Dedifferentiated amniotic fluid mesenchymal stem cell (primary cell): ENCODE data around the gene ERCC5.

Source experiments
- DNase-seq: peaks from one replicate; pipeline ENCODE4 v3.0.0-alpha.2; 2016; ENCODE audit errors: extremely low spot score

Gene ERCC5

DNA sequence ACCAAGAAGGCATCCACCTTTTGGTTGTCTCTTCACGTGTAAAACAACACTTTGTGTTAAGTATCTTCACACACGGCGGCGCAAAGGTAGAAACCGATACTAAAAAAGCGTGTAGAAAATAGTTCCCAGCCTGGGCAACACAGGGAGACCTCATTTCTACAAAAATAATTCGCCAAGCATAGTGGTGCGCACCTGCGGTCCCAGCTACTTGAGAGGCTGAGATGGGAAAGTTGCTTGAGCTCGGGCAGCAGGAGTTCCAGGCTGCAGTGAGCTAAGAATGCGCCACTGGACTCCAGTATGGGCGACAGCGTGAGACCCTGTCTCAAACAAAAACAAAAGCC, 573 bp upstream of the ERCC5 start:
- no peak for DNase-seq

DNA sequence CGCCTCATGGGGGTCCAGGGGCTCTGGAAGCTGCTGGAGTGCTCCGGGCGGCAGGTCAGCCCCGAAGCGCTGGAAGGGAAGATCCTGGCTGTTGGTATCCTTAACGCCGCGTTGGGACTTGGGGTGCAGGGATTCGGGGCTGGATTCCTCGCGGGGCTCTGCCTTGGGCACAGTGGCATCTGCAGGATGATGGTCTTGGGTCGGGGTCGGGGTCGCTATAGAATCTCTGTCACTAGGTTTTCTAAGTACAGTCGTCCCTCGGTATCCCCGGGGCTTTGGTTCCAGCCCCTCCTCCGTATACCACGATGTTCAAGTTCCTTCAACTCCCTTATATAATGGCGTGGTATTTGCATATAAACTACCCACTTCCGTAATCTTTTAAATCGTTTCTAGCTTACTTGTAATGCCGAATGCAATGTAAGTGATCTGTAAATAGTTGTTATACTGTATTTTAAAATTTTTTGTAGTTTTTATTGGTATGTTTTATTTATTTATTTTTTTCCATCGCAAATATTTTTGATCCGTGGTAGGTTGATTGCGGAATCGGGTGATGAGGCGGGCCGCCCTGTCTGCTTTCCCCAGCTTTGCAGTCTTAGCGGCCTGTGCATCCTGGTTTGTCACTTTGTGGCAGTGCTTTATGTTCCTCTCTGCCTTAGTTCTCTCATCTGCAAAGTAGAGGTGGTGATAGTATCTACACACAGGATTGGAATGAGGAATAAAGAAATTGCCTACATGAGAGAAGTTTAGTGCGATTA, 606 bp downstream of the ERCC5 start:
- DNase-seq = no peak

DNA sequence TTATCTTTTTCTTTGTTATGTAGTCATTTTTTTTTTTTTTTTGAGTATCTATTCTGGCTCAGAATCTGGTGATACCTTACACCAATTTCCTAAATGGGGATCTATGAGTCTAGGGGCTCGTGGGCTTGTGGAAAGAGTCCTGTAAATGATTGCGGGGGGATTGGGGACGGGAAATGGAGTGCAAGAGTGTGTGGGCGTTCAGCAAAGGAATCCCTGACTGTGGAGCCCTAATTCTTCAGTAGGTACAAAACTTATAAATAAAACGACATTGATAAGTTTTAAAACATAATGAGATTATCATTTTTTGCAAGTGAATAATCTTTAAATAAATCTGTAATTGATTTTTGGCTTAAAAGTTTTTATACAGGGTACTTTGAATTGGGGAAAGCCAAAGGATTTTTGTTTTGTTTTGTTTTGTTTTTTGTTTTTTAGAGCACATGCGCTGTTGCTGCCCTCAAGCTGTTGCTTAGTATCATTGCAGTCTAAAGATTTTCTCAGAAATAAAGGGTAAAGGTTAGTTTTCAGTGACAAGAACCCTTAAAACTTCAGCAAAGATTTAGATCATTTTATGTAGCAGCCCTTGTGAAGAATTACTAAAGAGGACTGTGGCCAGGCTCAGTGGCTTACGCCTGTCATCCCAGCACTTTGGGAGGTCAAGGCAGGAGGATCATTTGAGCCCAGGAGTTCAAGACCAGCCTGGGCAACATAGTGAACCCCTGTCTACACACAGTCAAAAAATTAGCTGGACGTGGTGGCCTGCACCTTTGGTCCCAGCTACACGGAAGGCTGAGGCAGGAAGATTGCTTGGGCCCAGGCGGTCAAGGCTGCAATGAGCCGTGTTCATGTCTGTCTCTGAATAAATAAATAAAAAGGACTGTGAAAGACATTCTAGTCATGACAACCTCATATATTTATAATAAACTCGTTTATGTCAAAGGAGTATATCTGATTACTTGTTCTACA, 1.7 kb downstream of the ERCC5 start:
- DNase-seq = peak; percentile 56

DNA sequence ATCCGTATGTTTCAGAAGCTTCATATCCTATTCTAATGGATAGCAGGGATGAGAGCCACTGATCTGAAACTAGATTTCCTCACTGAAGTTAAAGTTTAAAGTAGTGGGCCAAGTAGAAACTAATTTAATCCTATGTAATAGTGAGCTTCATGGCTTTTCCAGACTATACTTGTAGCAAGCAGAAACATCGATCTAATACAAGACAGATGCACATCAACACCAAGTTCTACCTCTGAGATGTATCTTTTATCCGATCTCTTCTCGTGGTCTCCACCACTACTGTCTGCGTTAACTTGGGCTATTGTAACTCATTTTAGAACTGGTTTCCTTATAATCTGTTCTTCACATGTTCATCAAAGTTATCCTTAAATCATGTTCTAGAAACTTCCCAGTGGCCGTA, 3.1 kb downstream of the ERCC5 start:
- no peak for DNase-seq

DNA sequence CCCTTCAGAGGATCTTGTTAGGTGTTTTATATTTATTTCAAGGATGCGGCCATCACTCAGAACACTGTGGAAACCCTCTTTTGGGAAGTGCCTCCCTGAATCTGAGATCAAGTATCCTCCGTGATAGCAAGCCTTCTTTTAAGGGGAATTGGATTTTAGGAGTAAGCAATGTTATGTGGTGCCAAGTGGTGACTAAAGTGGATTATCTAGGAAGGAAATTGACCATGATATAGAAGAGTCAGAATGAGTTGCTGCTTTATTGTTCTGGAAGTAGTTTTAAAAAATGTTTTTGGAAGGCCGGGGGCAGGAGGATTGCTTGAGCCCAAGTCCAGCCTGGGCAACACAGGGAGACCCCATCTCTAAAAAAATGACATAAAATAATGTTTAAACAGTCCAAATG, 6.7 kb downstream of the ERCC5 start:
- DNase-seq = no peak

DNA sequence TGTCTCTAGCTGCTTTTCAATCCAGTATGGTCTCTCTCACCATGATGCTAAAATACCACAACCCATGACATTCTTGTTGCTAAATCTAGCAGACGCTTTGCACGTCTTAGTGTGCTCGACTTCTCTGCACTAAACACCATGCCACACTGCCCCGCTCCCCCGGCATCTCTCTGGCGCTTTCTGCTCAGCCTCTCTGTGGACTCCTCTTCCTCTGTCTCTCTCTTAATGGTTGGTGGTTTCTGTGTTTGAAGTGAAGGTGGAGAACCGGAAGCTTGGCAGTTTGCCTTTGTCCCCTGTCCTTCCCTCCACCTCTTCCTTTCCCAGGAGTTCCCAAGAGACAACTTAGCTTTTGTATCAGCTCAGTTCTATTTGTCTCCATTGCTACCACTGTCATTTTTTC, 8.8 kb downstream of the ERCC5 start:
- no peak for DNase-seq

DNA sequence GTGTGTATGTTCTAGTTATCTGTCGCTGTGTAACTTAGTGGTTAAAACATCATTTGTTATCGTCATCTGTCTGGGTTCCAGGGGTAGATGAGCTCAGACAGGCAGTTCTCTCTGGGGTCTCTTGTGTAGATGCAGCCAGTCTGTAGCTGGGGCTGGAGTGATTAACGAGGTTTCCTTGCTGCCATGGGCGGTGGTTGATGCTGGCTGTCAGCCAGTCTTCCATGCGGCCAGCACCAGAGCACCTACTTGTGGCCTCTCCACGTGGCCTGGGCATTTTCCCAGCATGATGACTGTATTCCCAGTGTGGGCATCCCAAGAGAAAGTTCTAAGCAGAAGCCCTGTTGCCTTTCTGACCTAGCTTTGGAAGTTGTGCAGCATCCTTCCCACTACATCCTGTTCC, 10.7 kb downstream of the ERCC5 start:
- DNase-seq = no peak

DNA sequence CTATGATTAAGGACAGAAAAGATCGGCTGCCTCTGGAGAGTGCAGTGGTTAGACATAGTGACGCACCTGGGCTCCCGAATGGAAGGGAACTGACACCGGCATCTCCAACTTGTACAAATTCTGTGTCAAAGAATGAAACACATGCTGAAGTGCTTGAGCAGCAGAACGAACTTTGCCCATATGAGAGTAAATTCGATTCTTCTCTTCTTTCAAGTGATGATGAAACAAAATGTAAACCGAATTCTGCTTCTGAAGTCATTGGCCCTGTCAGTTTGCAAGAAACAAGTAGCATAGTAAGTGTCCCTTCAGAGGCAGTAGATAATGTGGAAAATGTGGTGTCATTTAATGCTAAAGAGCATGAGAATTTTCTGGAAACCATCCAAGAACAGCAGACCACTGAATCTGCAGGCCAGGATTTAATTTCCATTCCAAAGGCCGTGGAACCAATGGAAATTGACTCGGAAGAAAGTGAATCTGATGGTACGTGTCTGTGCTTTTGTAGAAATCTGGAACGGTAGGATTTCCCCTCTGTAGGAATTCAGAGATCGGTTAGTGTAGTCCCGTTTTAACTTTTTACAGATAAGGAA, 16.9 kb downstream of the ERCC5 start:
- DNase-seq = no peak

DNA sequence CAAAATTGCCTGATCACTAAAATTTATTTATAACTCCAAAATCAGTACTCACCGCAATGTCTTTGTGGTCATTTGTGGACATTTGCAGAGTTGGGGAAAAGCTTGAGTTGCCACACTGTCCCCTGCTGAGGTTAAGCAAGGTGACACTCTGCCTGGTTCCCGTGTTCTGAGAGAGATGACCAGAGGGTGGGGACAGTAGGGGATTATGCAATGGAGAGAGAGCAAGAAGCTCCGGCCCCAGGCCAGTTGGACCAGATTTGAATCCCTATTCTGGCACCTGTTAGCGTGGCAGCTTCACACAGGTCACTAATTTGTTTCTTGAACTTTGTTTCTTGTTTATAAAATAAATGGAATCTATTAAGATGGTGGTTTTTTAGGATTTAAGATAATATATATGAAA, 17.8 kb downstream of the ERCC5 start:
- DNase-seq = no peak

DNA sequence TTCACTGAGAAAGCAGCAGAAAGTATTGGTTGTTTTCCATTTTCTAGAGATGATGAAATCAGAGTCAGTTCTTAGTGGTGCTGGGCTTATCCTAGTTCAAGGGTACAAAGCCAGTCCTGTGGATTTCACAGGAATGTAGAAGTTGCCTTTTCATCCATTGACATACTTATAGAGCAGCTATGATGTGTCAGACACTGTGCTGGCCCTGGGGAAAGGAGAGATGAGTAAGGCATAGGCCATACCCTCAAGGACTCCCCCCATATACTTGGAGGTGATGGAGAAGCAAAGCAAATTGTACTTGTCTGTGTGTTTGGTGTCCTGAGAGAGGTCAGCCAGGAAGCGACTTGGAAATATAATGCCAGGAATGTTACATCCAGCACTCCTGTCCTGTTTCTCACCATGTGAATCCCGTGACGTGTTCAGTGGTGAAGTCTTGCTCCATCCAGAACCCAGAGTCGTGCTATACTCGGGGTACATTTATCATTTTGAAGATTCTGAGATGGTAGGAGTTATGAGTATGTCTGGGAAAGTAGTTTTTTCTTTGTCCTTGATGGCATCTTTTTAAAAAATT, 22.6 kb downstream of the ERCC5 start:
- no peak for DNase-seq

DNA sequence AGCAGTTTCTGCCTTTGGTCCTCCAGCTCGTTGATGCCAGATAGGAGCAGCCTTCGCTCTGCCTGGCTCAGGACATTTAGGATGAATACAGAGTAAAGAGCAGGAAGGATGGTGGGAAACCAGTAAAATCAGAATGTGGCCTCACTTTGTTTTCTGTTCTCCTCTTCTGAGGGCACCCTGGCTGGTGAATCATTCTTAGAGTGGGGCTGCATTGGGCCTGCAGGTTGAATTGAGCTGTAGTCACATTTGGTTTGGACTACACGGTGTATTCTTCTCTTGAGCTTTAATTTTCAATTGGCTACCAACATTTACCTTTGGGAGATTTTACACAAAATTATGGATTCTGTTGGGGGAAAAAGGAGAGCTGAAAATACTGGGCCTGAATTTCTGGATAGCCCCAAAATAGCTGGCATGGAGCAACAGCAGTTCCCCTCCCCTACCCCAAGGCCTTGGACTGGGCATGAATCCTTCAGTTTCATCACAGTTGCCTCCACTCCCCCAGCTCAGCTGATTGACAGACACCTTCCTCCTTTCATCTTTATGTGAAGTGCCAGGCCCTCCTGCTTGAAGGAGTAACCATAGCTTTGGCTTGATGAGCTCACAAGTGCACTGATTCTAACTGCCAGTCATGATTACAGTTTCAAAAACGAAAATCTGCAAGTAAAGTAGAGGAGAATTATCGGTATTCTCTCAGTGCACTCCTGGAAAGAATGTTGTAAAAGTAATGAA, 24.3 kb downstream of the ERCC5 start:
- DNase-seq = no peak

DNA sequence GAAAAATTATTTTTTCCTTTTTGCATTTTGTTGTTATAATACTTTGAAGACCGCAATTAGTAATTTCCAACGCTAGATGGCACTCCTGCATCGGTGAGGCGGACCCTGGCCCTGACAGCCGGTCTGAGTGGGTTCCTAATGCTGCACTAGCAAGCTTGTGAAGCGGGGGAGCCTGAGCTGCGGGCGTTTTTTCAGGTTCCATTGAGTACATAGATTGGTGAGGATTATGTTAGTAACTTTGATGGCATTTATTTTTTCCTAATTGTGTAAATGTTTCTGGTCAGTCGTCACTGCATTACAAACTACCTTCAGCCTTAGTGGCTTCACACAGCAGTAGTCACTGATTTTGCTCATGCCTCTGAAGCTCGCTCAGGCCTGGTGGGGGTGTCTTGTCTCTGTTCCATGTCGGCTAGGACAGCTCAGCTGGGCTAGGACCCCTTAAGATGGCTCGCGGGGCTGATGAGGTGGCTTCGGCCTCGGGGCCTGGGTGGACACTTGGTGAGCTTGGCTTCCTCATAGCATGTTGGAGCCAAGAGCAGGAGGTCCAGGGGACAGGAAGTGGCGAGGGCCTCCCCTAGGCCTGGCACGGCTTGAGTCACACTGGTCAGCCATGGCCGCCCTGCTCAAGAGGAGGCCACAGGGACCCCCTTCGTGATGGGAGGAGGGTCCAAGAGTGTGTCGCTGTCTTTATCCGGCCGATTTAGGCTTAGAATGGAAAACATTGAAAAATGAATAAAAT, 25.0 kb downstream of the ERCC5 start:
- DNase-seq = peak; percentile 35

DNA sequence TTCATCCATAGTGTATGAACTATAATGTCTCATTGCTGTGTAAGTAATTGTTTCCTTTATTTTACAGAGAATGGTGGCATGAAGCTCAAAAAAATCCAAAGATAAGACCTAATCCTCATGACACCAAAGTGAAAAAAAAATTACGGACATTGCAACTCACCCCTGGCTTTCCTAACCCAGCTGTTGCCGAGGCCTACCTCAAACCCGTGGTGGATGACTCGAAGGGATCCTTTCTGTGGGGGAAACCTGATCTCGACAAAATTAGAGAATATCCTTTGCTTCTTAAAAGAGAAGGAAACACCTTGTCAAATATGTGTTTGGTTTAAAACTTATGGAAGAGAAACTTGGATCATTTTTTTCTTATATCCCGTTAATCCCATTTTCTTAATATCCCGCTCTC, 26.3 kb downstream of the ERCC5 start:
- no peak for DNase-seq

DNA sequence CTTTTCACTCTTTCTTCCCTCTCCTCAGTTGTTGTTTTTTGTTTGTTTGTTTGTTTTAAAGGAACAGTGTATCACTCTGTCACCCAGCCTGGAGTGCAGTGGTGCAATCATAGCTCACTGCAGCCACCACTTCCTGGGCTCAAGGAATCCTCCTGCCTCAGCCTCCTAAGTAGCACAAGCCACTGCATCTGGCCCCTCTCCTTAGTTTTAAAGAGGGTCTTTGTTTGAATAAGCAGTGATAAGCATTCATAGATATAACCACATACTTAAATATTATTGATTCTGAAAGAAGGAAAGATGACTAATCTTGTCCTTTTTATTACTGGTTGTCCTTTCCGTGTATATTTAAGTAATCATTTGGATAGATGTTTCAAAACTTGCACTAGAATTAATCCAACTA, 26.7 kb downstream of the ERCC5 start:
- DNase-seq = no peak

DNA sequence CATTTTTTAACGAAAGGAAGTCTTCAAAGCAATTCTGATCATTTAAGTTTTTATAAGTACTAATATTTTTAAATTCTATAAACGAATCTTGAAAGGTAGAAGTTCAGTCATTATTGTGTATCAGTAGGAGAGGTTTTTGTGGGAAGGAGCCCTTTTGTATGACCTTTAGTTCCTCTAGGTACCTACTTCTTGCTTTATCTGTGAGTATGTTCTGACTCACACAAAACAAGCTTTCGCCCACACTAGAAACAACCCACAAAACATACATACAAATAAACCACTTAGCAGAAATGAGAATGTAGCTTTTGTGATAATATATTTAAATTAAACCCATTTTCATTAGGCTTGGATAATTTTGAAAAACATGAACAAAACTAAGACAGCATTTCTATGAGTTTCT, 27.8 kb downstream of the ERCC5 start:
- DNase-seq = no peak

DNA sequence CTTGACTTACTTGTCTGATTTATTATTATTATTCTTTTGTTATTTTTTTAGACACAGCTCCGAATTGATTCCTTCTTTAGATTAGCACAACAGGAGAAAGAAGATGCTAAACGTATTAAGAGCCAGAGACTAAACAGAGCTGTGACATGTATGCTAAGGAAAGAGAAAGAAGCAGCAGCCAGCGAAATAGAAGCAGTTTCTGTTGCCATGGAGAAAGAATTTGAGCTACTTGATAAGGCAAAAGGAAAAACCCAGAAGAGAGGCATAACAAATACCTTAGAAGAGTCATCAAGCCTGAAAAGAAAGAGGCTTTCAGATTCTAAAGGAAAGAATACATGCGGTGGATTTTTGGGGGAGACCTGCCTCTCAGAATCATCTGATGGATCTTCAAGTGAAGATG, 29.4 kb downstream of the ERCC5 start:
- no peak for DNase-seq

DNA sequence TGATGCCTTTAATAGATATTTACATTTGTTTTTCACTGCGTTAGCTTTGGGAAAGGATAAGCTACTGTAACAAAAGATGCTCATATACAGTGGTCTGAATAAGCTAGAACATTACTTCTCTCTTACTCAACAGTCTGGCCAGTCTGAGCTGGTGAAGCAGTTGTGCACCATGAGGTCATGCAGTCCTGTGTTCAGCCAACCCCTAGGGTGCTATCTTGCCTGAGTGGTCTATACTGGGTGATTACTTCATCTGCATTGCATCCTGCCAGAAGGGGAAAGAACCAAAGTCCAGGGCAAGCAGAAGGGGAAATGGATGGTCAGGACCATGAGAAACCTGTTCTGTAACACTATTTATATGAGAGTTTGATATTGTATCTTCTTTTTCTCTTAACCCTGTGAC, 31.5 kb downstream of the ERCC5 start:
- DNase-seq = no peak

DNA sequence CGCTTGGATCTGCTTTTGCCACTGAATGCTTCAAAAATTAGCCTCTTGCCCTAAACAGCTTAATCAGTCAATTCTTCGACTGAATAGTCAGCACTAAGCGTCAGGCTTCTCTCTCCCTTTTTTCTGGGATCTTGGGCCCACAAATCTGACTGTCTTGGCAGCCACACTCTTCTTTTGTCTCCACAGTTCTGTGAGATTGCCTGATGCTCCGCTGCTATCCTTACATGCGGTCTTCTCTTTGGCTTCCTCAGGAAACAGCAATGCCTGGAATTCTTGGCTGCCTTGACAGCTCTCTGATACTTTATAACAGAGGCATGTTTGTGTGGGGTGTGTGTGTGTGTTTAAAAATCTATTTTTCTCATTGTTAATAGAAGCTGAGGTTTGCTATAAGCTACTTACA, 32.6 kb downstream of the ERCC5 start:
- DNase-seq = no peak

DNA sequence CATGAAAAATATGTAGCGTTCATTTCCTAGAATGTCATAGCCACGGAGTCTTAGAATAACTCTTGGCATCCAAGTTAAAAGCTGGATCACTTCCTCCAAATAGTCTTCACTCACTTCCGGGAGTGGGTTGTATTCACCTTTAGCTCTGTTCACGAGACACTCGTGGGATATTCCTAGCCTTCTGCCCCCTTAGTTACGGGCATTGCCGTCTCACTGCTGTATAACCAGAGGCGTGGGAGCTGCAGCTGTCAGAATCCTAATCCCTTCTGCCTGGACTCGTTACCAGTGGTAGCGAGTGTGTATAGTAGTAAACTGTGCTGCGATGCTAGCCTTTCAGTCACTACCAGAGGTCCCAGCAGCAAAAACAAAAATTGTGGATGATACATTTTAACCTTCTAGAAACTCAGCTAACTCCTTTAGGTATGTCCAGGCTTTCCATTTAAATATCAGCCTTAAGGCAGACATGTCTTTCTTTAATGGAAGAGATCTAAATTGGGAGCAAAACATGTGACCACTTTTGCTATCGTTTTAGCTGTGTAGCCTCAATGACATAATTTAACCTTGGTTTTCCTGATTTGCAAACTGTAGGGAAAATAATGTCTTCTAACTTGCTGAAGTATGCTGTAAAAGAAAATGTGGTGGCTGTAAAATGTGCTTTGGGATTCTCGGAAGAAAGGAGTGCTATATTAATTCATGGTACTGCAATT, 34.1 kb downstream of the ERCC5 start:
- no peak for DNase-seq
